ENCODE data around the gene CARD14.

Gene CARD14

GRCh38 chr17:80221351-80222105, 51.7 kb downstream of the CARD14 start:
- TF ChIP-seq, protein P1, sequence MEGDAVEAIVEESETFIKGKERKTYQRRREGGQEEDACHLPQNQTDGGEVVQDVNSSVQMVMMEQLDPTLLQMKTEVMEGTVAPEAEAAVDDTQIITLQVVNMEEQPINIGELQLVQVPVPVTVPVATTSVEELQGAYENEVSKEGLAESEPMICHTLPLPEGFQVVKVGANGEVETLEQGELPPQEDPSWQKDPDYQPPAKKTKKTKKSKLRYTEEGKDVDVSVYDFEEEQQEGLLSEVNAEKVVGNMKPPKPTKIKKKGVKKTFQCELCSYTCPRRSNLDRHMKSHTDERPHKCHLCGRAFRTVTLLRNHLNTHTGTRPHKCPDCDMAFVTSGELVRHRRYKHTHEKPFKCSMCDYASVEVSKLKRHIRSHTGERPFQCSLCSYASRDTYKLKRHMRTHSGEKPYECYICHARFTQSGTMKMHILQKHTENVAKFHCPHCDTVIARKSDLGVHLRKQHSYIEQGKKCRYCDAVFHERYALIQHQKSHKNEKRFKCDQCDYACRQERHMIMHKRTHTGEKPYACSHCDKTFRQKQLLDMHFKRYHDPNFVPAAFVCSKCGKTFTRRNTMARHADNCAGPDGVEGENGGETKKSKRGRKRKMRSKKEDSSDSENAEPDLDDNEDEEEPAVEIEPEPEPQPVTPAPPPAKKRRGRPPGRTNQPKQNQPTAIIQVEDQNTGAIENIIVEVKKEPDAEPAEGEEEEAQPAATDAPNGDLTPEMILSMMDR (IDR thresholded peaks at IDR 0.05; ENCODE audit: low read depth, low read length, missing control alignments) = no peak
- H3K4me3 ChIP-seq (replicated peaks; ENCODE audit: low read depth, low read length) = peak overlapping the region; percentile 88
- DNase-seq (ENCODE audit: extremely low read depth, low read depth) = no peak

DNA sequence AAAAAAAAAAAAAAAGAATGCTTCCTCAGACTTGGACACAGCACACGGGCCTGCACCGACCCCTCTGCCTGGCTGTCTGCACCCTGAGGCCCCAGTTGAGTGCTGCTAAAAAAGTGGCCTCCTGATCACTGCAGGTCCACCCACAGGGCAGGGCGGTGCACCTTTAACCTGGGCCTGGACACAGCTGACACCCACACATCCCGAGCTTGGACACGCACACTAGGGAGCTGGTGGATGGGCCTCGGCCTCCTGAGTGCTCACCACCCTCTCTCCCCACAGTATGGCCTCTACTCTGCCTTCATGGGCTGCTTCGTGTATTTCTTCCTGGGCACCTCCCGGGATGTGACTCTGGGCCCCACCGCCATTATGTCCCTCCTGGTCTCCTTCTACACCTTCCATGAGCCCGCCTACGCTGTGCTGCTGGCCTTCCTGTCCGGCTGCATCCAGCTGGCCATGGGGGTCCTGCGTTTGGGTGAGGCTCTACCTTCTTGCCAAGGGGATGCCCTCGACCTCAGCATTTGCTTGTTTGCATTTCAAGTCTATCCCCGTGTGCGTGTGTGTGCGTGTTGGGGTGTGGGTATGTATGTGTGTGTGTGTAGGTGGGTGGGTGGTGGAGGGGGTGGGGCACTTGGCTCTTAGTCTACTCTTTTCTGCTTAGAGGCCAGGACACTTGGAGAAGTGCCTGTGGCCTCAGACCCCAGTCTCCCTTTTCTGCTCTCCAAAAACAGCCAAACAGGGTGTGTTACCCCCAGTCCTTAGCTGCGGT, 52.7 kb downstream of the CARD14 start:
- no peak overlapping the region for H3K4me3 ChIP-seq (replicated peaks; ENCODE audit: low read depth, low read length)
- TF ChIP-seq, protein P1 (IDR thresholded peaks at IDR 0.05; ENCODE audit: low read depth, low read length, missing control alignments) = no peak
- DNase-seq (ENCODE audit: extremely low read depth, low read depth) = no peak

- no peak for DNase-seq (ENCODE audit: extremely low read depth, low read depth)
- H3K4me3 ChIP-seq (replicated peaks; ENCODE audit: low read depth, low read length) = no peak overlapping the region
- TF ChIP-seq, protein P1 (IDR thresholded peaks at IDR 0.05; ENCODE audit: low read depth, low read length, missing control alignments) = no peak
Measured at GRCh38 chr17:80223142-80223815, 53.4 kb downstream of the CARD14 start.

DNA sequence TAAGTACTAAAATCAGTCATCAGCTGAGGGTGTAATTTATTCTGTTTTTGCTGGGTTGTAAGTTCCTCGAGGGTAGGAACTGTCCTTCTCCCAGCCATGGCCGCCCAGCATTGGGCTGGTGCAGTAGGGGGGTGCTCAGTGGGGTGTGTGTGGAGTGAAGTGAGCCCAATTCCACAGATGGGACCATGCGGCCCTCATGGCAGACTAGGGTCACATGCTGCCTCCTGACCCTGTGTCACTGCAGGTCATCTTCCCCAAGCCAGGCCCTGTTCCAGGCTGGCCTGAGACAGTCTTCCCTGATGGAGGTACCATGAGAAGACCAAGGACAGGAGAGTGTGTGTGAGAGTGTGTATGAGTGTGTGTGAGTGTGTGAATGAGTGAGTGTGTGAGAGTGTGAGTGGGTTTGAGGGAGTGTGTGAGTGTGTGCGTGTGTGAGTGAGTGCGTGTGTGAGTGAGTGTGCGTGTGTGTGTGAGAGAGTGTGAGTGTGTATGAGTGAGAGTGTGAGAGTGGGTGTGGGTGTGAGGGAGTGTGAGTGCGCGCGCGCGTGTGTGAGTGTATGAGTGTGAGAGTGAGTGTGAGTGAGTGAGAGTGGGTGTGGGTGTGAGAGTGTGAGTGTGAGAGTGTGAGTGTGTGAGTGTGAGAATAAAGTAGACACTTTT, 54.1 kb downstream of the CARD14 start:
- DNase-seq (ENCODE audit: extremely low read depth, low read depth) = no peak
- TF ChIP-seq, protein P1 (IDR thresholded peaks at IDR 0.05; ENCODE audit: low read depth, low read length, missing control alignments) = no peak
- no peak overlapping the region for H3K4me3 ChIP-seq (replicated peaks; ENCODE audit: low read depth, low read length)

DNA sequence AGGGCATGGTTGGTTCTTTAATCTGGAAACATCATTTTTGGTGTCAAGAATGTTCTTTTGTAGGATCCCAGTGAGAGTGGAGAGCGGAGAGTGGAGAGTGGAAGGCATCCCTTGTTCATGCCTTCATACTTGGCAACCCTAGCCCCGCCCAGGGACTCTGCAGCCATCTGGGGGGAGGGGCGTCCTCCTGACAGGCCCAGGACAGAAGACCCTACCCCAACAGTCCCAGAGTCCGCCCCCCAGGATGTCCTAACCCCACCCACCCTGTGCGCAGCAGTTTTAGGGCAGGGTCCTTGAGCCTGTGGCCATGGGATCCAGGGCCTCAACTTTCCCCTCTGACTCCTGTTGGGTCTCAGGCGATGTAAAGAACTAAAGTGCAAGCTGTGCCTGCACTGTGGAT, 54.9 kb downstream of the CARD14 start:
- no peak for DNase-seq (ENCODE audit: extremely low read depth, low read depth)
- no peak overlapping the region for H3K4me3 ChIP-seq (replicated peaks; ENCODE audit: low read depth, low read length)
- TF ChIP-seq, protein P1 (IDR thresholded peaks at IDR 0.05; ENCODE audit: low read depth, low read length, missing control alignments) = no peak

DNA sequence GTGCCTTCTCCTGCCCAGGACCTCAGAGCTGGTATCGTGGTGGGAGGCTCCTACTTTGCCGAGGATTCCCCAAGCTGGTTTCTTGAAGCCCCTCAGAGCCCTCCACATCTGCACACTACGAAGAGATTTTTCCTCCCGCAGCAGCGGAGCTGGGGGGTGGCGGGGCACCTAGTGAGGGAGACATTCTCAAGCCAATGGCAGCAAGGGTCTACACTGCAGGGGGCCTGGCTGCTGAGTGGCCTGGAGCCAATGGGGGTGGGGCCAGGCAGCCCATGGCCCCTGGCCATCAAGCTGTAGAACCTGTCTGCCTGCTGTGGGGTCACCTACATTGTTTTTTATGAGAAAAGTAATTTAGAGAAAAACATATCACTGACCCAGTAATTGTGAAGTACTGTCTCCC, 55.4 kb downstream of the CARD14 start:
- H3K4me3 ChIP-seq (replicated peaks; ENCODE audit: low read depth, low read length) = no peak overlapping the region
- TF ChIP-seq, protein P1 (IDR thresholded peaks at IDR 0.05; ENCODE audit: low read depth, low read length, missing control alignments) = no peak
- no peak for DNase-seq (ENCODE audit: extremely low read depth, low read depth)
